Glutamatergic neuron (in vitro differentiated cells): Measurements from ENCODE around the gene RRP15. TPM values are rescaled to one million over a fixed set of nuclear protein-coding genes. Genes with fewer than 3 reads are reported as not detected.

Experiments used
- DNase-seq: peaks from one replicate; pipeline ENCODE4 v3.0.0; 2022
- H3K27ac Mint-ChIP-seq: one replicate; pipeline ENCODE4 v1.8.0; 2020; ENCODE audit warnings: mild to moderate bottlenecking, mixed read lengths, inconsistent platforms; ENCODE audit not compliant: unreplicated experiment
- H3K27me3 Mint-ChIP-seq: one replicate; pipeline ENCODE4 v1.8.0; 2020; ENCODE audit warnings: mild to moderate bottlenecking, moderate library complexity, mixed read lengths, inconsistent platforms; ENCODE audit not compliant: unreplicated experiment
- H3K36me3 Mint-ChIP-seq: one replicate; pipeline ENCODE4 v1.8.0; 2020; ENCODE audit warnings: mild to moderate bottlenecking, mixed read lengths, inconsistent platforms; ENCODE audit not compliant: unreplicated experiment
- H3K4me1 Mint-ChIP-seq: one replicate; pipeline ENCODE4 v1.8.0; 2020; ENCODE audit warnings: mild to moderate bottlenecking, low read depth, mixed read lengths, inconsistent platforms; ENCODE audit not compliant: unreplicated experiment
- H3K4me3 Mint-ChIP-seq: one replicate; pipeline ENCODE4 v1.8.0; 2020; ENCODE audit warnings: mild to moderate bottlenecking, mixed read lengths, inconsistent platforms; ENCODE audit not compliant: unreplicated experiment
- H3K9me3 Mint-ChIP-seq: one replicate; pipeline ENCODE4 v1.8.0; 2020; ENCODE audit warnings: mild to moderate bottlenecking, moderate library complexity, mixed read lengths, inconsistent platforms; ENCODE audit not compliant: unreplicated experiment
- total RNA-seq: library from RNA; stranded (reverse); fragmentation: NEBNext Ultra II Directional; extraction: Animal tissue kit (Norgen Biotek cat#: 25700); gene quantifications from one replicate; pipeline ENCODE4 v1.2.1, GENCODE V29; 2021; ENCODE audit not compliant: unreplicated experiment
- TF ChIP-seq, protein P1 (sequence below): fragments of 200-600 bp; sonication (generic); IDR thresholded peaks from one replicate; pipeline ENCODE4 v1.5.0; 2021; ENCODE audit not compliant: partially characterized antibody, unreplicated experiment

The RRP15 gene
- total RNA-seq, 1 donor from 2014 or later, result 18.0 TPM

DNA sequence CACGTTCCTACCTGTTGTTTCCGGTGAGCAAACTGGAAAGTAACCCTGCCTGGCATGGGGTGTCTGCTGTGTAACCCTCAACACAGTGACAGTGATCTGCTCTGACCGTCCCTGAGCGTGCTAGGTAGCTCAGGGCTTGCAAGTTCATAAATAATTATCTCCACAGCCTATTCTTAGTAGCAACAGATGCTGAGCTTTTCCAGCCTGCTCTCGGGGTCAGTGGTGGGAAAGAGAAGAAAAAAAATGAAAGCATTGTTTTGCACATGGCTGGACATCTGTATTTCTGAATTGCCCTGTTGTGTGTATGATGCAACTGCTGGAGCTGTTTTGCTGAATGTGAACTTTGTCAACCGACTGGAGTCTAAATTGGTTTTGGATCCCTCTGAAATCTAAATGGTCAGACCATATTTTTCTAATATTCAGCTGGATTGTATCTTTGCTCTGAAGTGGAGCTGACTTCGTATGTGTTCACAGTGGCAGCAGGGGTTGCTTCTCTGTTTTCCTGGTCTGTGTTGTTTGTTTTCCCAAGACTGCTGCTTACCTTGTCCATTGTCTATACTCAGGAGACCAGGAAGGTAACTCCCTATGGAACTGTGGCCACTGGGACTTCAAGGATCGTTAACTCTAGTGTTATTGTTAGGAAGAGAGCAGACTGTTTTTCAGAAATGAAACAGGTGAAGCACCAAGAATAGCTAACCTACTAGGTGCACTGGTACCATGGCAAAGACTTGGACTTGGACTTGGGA, 87.0 kb downstream of the RRP15 start:
- no peak for DNase-seq
- Mint-ChIP-seq H3K27me3 (no peaks in the 10 kb centered on the region), H3K9me3 (peaks cover 3% of the 10 kb centered on the region), H3K27ac (peak overlapping the region; percentile 60), H3K4me3 (no peak overlapping the region), H3K36me3 (no peaks in the 10 kb centered on the region), H3K4me1 (peaks cover 22% of the 10 kb centered on the region)
- TF ChIP-seq, protein P1, sequence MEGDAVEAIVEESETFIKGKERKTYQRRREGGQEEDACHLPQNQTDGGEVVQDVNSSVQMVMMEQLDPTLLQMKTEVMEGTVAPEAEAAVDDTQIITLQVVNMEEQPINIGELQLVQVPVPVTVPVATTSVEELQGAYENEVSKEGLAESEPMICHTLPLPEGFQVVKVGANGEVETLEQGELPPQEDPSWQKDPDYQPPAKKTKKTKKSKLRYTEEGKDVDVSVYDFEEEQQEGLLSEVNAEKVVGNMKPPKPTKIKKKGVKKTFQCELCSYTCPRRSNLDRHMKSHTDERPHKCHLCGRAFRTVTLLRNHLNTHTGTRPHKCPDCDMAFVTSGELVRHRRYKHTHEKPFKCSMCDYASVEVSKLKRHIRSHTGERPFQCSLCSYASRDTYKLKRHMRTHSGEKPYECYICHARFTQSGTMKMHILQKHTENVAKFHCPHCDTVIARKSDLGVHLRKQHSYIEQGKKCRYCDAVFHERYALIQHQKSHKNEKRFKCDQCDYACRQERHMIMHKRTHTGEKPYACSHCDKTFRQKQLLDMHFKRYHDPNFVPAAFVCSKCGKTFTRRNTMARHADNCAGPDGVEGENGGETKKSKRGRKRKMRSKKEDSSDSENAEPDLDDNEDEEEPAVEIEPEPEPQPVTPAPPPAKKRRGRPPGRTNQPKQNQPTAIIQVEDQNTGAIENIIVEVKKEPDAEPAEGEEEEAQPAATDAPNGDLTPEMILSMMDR, result no peak

DNA sequence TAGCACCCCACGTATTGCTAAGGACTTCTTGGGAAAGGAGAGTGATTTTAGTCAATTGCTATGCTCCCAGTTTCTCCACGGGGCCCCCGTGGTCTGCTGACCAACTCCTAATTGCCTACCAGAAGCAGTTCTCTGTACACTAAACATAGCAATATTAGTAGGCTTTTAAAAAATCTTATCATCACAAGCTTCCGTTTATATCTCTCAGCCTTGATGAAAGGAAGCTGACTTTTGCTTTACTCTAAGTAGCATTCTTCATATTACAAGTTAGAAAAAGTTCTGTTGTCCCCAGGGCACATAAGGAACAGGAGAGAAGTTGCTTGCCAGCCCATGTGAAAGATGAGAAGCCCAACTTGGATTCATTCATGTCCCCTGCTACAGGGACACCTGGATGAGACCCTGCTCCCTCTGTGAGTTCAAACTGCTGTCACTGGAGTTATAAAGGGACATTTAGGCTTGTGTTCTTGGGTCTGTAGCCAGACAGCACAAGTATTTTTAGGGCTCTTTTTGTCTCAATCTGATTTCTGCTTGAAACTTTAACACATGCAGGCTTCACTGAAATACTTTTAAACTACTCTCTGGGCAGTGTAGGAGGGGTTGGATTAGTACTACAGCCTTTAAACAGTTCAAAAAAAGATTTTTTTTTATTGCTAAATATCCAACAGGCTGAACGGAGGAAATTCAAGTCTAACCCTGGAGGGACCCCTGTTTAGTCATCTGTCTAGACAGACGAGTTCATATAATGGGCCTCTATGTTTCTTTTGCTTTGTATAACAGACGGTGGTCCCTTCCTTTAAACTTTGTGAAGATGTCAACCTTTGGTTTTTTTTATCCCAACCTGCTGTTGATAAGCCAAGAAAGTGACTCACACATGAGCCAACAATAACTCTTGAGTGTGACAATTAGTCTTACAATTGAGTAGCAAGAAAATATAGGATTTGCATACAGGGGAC, 89.6 kb downstream of the RRP15 start:
- TF ChIP-seq, protein P1, result no peak
- Mint-ChIP-seq H3K4me1 (peaks cover 24% of the 10 kb centered on the region), H3K4me3 (no peak overlapping the region), H3K27me3 (no peaks in the 10 kb centered on the region), H3K36me3 (no peaks in the 10 kb centered on the region), H3K27ac (no peak overlapping the region), H3K9me3 (peaks cover 3% of the 10 kb centered on the region)
- DNase-seq, result no peak

DNA sequence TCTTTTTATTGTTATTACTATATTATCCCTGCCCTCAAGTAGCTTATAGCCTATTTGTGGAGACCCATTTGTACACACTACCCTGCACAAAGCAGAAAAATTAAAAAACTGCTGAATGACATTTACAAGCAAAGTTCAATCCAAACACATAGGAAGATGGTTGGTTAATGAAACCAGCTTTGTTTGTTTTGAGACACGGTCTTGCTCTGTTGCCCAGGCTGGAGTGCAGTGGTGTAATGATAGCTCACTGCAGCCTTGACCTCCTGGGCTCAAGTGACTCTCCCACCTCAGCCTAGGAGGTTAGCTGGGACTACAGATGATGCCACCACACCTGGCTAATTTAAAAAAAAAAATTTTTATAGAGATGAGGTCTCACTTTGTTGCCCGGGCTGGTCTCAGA, 91.6 kb downstream of the RRP15 start:
- TF ChIP-seq, protein P1, result no peak
- peaks cover 5% of the 10 kb centered on the region for H3K9me3 Mint-ChIP-seq
- DNase-seq, result no peak
- H3K36me3 Mint-ChIP-seq, result no peaks in the 10 kb centered on the region
- no peak overlapping the region for H3K4me3 Mint-ChIP-seq
- no peak overlapping the region for H3K27ac Mint-ChIP-seq
- no peaks in the 10 kb centered on the region for H3K27me3 Mint-ChIP-seq
- H3K4me1 Mint-ChIP-seq, result peaks cover 23% of the 10 kb centered on the region

DNA sequence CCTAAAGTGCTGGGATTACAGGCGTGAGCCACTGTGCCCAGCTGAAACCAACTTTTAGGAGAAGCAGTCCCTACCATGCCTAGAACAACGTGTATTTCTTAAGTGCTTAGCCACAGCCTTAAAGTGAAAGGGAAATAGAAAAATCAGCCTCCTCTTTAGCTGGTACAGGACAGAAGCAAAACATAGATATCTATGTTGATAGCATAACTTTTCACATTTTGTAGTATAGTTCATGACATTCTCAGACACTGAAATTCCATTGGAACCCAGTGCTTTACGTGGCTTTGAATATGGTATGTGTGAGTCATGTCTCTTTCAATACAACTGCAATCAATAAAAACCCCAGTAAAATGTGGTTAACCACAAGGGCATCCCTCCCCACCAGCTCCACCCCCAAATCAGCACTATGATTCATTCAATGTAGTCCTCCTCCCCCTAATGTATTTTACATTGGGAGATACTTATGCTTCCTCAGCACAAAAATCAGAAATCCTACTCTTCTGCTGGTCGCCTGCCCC, 92.1 kb downstream of the RRP15 start:
- H3K4me3 Mint-ChIP-seq, result no peak overlapping the region
- DNase-seq, result no peak
- no peaks in the 10 kb centered on the region for H3K27me3 Mint-ChIP-seq
- peak overlapping the region; percentile 0 for H3K27ac Mint-ChIP-seq
- H3K9me3 Mint-ChIP-seq, result peaks cover 4% of the 10 kb centered on the region
- TF ChIP-seq, protein P1, result no peak
- no peaks in the 10 kb centered on the region for H3K36me3 Mint-ChIP-seq
- H3K4me1 Mint-ChIP-seq, result peaks cover 18% of the 10 kb centered on the region
